Gastrocnemius medialis (tissue), 4 donors: ENCODE results near the gene PLD4. TPM values are rescaled to one million over a fixed set of nuclear protein-coding genes. Genes with fewer than 3 reads are reported as not detected.

Source experiments
- ATAC-seq, 2 donors: fragments of 150-250 bp; one replicate each; pipeline ENCODE4 v1.9.1; 2016
- DNase-seq, 2 donors: peaks; one replicate each; pipeline ENCODE4 v3.0.0-alpha.2; 2019
- H3K27ac ChIP-seq, 4 donors: fragments of 200-600 bp; sonication (generic); 1 replicate in 1 of 4; 2 replicates in 3 of 4; pipeline ENCODE4 v1.5.1; 2016 to 2018; ENCODE audit warnings: mild to moderate bottlenecking in 2 of 4, moderate library complexity in 1 of 4
- H3K27me3 ChIP-seq, 3 donors: fragments of 200-600 bp; sonication (generic) in 2 of 3; 1 replicate in 1 of 3; 2 replicates in 2 of 3; pipeline versions ENCODE4 v1.5.1 to v1.6.0; 2016 to 2019; ENCODE audit warnings: mild to moderate bottlenecking in 1 of 3, moderate library complexity in 1 of 3
- H3K36me3 ChIP-seq, 2 donors: fragments of 200-600 bp; sonication (generic) in 1 of 2; one replicate each; pipeline ENCODE4 v1.5.1; 2017 to 2018
- H3K4me1 ChIP-seq, 2 donors: fragments of 200-600 bp; sonication (generic) in 1 of 2; one replicate each; pipeline ENCODE4 v1.5.1; 2016 to 2017; ENCODE audit warnings: mild to moderate bottlenecking in 2 of 2
- H3K4me3 ChIP-seq, 4 donors: fragments of 200-600 bp; sonication (generic) in 3 of 4; 1 replicate in 1 of 4; 2 replicates in 3 of 4; pipeline ENCODE4 v1.5.1; 2016 to 2019; ENCODE audit warnings: mild to moderate bottlenecking in 2 of 4
- H3K9me3 ChIP-seq, 3 donors: fragments of 200-600 bp; sonication (generic) in 2 of 3; 1 replicate in 1 of 3; 2 replicates in 2 of 3; pipeline ENCODE4 v1.5.1; 2016 to 2019
- POLR2A ChIP-seq, 2 donors: fragments of 450-650 bp; IDR thresholded peaks; one replicate each; pipeline ENCODE4 v1.6.1; 2017; ENCODE audit warnings: antibody characterized with exemption in 2 of 2, mild to moderate bottlenecking in 2 of 2, moderate library complexity in 2 of 2
- in situ Hi-C, 4 donors: fragments of 200-750 bp; cut with MboI; loops; one replicate each; pipeline versions ENCODE4 v1.15.0 to v1.8.0; 2017; ENCODE audit warnings: low sequenced_read_pairs in 4 of 4
- intact Hi-C: fragments of 100-400 bp; cut with DNase I; formaldehyde crosslinking; loops from one replicate; pipeline ENCODE4 v1.15.1; 2023; ENCODE audit warnings: low total_unique reads
- total RNA-seq, 4 donors: library from RNA; depleted of rRNA; stranded (reverse); fragments of >200 nt; gene quantifications; one replicate each; pipeline versions ENCODE4 v1.1.0 to v1.2.3, GENCODE V29; 2016
- TF ChIP-seq, protein P1 (sequence below), 5 experiments: fragments of 450-650 bp in 3 of 5; fragments of 200-600 bp in 2 of 5; sonication (generic) in 2 of 5; IDR thresholded peaks in 4 of 5; conservative IDR thresholded peaks in 1 of 5; 1 replicate in 4 of 5; 2 replicates in 1 of 5; pipeline ENCODE4 v1.5.1; 2016 to 2019; ENCODE audit warnings: antibody characterized with exemption in 5 of 5, mild to moderate bottlenecking in 3 of 5, moderate library complexity in 3 of 5

PLD4 gene
- total RNA-seq, 4 donors from 2014 or later, result not detected

DNA sequence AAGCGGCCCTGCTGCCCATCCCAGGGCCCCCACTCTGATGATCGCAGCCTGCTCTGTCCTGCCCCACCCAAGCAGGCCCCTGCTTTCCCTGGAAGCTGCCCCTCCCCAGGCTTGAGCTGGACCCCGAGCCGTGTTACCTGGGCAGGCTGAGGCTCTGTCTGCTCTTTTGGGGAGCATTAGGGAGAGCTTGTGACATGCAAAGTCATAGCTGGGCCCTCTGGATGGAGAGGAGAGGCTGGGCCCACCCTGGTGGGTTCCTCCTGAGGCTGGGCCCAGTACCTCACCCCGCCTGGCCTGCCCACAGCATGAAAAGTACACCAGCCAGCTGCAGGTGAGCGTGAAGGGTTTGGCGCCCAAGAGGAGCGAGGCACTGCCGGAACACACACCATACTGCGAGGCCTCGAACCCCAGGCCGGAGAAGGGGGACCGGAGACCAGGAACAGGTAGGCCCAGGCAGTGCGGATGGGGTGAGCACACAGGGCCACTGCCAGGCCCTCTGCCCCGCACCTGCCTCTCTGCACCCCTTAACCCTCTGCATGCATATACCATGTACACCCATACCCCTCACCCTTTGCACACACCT, 44.6 kb upstream of the PLD4 start:
- DNase-seq (no peak), ATAC-seq (no peak)
- Histone ChIP-seq H3K4me1 (peaks cover 12 to 13% of the 10 kb centered on the region in 2 donors), H3K9me3 (no peaks in the 10 kb centered on the region), H3K27ac (no peak overlapping the region), H3K27me3 (no peaks in the 10 kb centered on the region), H3K36me3 (peaks cover 0 to 20% of the 10 kb centered on the region in 2 donors), H3K4me3 (no peak overlapping the region)
- in situ Hi-C loops (no loop called here), intact Hi-C loops (no loop called here)
- TF ChIP-seq, protein P1, sequence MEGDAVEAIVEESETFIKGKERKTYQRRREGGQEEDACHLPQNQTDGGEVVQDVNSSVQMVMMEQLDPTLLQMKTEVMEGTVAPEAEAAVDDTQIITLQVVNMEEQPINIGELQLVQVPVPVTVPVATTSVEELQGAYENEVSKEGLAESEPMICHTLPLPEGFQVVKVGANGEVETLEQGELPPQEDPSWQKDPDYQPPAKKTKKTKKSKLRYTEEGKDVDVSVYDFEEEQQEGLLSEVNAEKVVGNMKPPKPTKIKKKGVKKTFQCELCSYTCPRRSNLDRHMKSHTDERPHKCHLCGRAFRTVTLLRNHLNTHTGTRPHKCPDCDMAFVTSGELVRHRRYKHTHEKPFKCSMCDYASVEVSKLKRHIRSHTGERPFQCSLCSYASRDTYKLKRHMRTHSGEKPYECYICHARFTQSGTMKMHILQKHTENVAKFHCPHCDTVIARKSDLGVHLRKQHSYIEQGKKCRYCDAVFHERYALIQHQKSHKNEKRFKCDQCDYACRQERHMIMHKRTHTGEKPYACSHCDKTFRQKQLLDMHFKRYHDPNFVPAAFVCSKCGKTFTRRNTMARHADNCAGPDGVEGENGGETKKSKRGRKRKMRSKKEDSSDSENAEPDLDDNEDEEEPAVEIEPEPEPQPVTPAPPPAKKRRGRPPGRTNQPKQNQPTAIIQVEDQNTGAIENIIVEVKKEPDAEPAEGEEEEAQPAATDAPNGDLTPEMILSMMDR (IDR thresholded peaks at IDR 0.05 in 4 of 5, conservative IDR thresholded peaks at IDR 0.05 in 1 of 5), result no peak
- TF ChIP-seq POLR2A (IDR thresholded peaks at IDR 0.05), result no peak

DNA sequence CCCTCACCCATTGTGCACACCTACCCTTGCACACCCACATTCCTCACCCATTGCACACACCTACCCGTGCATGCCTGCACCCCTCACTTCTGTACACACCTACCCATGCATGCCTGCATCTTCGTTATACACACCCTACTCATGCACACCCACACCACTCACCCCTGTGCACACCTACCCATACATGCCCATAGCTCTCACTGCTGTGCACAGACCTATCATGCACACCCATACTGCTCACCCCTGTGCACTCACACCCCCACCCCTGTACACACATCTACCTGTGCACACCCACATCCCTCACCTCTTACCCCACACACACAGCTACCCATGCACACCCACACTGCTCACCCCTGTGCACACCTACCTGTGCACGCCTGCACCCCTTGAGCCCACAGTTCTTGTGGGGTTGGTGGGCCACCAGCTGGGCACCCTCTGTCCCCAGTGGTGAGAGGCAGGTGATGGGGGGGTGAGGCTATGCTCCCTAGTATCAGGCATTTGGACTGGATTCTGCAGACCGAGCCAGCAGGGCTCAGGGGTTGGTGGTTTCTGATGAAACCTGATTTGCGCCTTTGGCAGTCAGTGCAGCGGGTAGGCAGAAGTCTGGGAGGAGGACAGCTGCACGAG, 44.0 kb upstream of the PLD4 start:
- intact Hi-C loops, result no loop called here
- TF ChIP-seq, protein P1 (IDR thresholded peaks at IDR 0.05 in 4 of 5, conservative IDR thresholded peaks at IDR 0.05 in 1 of 5), result no peak
- no peak for TF ChIP-seq POLR2A (IDR thresholded peaks at IDR 0.05)
- ATAC-seq, result no peak
- peaks cover 0 to 20% of the 10 kb centered on the region in 2 donors for H3K36me3 ChIP-seq
- in situ Hi-C loops, result no loop called here
- no peak overlapping the region for H3K27ac ChIP-seq
- H3K27me3 ChIP-seq, result no peaks in the 10 kb centered on the region
- H3K4me3 ChIP-seq, result no peak overlapping the region
- peaks cover 12 to 13% of the 10 kb centered on the region in 2 donors for H3K4me1 ChIP-seq
- DNase-seq, result no peak
- H3K9me3 ChIP-seq, result no peaks in the 10 kb centered on the region

DNA sequence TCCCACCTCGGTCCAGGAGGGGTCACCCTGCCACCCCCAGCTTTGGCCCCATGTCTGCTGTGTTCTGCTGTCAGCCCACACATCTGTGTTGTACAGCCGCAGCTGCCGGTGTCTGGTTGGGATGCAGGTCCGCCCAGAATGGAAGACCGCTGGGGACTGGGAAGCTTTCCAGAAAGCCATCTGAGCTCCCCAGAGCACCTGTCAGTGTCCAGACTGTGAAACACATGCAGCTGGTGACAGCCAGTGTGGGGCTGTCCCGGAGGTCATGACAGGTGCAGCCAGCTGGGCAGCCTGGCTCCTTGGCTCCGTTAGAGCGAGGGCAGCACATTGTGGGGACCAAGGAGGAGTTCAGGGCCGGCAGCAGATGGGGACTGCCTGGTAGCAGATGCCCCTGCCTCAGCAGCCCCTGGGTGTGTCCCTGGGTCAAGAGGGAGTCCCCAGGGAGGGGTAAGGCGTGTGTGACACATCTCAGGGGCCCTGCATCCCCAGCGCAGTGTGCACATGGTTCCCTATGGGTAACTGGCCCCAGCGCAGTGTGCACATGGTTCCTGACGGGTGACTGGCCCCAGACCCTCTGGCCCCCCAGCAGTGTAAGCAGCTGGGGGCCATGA, 43.2 kb upstream of the PLD4 start:
- Histone ChIP-seq H3K4me3 (no peak overlapping the region), H3K27ac (peak overlapping the region in 2 of 4 donors; percentile 39 to 51), H3K27me3 (no peaks in the 10 kb centered on the region), H3K36me3 (peaks cover 0 to 26% of the 10 kb centered on the region in 2 donors), H3K4me1 (peaks cover 12 to 13% of the 10 kb centered on the region in 2 donors), H3K9me3 (no peaks in the 10 kb centered on the region)
- intact Hi-C loops (no loop called here), in situ Hi-C loops (no loop called here)
- peak; percentile 85 to 94 for DNase-seq
- TF ChIP-seq POLR2A (IDR thresholded peaks at IDR 0.05), result no peak
- TF ChIP-seq, protein P1 (IDR thresholded peaks at IDR 0.05 in 4 of 5, conservative IDR thresholded peaks at IDR 0.05 in 1 of 5), result no peak
- peak; percentile 97 to 99 for ATAC-seq

DNA sequence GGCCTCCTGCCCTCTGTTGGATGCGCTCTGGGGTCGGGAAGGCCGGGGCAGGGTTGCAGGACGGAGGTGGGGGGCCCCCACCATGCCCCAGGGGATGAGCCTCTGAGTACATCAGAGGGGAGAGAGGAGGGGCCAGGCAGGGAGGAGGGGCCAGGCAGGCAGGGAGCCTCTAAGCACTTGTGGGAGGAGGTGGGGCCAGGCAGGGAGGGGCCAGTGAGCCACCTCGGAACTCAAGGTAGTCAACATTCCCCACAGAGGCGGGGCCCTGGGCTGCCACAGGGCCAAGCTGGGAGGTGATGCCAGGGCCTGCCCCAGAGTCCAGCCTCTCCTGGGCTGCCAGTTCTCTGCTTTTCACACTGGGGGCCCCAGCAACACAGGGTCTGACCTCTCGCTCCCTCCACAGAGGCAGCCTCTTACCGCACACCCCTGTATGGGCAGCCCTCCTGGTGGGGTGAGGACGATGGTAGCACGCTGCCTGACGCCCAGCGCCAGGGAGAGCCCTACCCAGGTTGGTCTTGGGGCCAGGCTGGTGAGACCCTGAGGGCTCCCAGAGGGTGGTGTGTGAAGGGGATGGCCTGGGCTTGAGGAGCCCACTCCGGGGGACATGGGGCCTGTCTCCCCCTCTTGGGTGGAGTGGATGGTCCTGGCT, 42.2 kb upstream of the PLD4 start:
- no peaks in the 10 kb centered on the region for H3K27me3 ChIP-seq
- DNase-seq, result peak in 1 of 2 donors; percentile 12
- no peak for ATAC-seq
- H3K9me3 ChIP-seq, result no peaks in the 10 kb centered on the region
- in situ Hi-C loops (no loop called here), intact Hi-C loops (no loop called here)
- no peak for TF ChIP-seq POLR2A (IDR thresholded peaks at IDR 0.05)
- TF ChIP-seq, protein P1 (IDR thresholded peaks at IDR 0.05 in 4 of 5, conservative IDR thresholded peaks at IDR 0.05 in 1 of 5), result no peak
- H3K36me3 ChIP-seq, result peaks cover 0 to 36% of the 10 kb centered on the region in 2 donors
- H3K27ac ChIP-seq, result no peak overlapping the region
- H3K4me3 ChIP-seq, result no peak overlapping the region
- peaks cover 12 to 13% of the 10 kb centered on the region in 2 donors for H3K4me1 ChIP-seq
